OCI-M2 (cell line): Measurements from ENCODE around the gene RAB3B.
"Not testable (repeated sequence)": the region's sequence is repeated elsewhere in the genome, so short reads cannot be mapped to it uniquely, and the experiment has no call there.

Source experiments
- DNase-seq: peaks from one replicate; lab custom pipeline; 2025; ENCODE audit not compliant: unreplicated experiment; lab: John Stamatoyannopoulos, UW

Gene RAB3B

DNA sequence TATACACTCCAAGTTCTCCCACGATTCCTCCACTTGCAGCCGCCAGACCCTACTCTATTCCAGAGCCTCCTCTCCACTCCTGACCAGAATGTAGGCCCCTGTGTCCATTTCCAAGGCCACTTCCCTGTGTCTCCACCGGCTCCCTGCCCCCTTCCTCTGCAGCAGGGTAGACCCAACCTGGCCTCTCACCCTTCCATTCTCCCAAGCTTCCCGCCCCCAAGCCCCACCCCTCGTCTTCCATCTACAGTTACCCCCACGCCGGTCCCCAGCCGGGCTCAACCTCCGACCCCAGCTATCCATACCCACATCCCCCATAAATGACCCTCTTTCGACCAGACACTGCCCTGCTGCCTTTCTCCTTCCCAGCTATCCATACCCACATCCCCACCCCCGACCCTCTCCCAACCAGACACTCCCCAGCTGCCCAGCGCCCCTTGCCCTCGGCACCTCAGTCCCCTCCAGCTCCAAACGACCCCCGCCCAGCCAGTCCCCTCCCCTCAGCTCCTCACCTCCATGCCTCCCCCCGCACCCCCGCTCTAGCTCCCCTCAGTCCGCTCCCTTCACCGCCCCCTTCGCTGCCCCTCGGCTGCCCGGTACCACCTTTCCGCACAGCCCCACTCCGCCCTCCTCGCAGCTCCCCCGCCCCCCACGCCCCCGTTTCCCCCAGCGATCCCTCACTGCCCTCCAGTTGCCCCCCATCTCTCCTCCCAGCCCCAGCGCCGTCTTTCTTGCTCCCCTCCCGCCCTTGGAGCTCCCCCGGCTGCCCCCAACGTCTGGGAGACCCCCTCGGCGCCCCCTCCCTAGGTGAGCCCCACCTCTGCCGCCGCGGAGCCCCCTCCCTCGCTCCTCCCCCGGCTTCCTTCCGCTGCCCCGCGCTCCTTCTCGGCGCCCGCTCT lies 670 bp downstream of the RAB3B start:
- DNase-seq = no peak

- no peak for DNase-seq
These were observed 2.2 kb downstream of the RAB3B start for GRCh38 chr1:51988254-51988653.

GRCh38 chr1:51986718-51987117 lies 3.8 kb downstream of the RAB3B start:
- DNase-seq = no peak

- DNase-seq = no peak
These were observed 8.3 kb downstream of the RAB3B start for GRCh38 chr1:51982161-51982560.

DNA sequence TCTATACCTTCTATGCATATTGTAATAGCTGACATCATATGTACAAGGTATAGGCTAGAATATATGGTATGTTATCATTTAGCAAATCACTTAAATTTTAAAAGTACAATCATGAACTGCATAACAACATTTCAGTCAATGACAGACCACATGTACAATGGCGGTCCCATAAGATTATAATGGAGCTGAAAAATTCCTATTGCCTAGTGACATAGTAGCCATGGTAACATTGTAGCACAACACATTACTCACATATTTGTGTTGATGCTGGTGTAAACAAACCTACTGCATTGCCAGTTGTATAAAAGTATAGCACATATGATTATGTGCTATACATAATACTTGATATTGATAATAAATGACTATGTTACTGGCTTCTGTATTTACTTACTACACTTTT lies 8.9 kb downstream of the RAB3B start:
- no peak for DNase-seq

DNA sequence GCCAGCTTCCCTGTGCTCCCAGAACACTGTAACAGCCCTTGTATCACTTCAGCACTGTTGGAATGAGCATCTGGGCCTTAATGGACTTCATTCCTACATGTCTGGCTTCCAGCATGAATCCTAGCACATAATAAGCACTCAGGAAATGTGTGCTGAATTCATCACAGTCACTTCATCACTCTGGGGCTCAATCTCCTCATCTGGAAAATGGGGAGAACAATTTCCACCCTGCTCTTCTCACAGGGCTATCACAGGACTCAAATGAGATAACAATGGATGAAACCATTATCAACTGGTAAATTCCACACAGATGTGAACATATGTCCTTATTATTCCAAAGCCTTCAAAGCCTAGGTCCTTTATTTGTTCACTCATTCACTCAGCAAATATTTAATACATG lies 12.4 kb downstream of the RAB3B start:
- no peak for DNase-seq

- no peak for DNase-seq
These were observed 13.5 kb downstream of the RAB3B start for GRCh38 chr1:51976846-51977602.

- DNase-seq = no peak
These were observed 16.7 kb downstream of the RAB3B start for GRCh38 chr1:51973587-51974474.

DNA sequence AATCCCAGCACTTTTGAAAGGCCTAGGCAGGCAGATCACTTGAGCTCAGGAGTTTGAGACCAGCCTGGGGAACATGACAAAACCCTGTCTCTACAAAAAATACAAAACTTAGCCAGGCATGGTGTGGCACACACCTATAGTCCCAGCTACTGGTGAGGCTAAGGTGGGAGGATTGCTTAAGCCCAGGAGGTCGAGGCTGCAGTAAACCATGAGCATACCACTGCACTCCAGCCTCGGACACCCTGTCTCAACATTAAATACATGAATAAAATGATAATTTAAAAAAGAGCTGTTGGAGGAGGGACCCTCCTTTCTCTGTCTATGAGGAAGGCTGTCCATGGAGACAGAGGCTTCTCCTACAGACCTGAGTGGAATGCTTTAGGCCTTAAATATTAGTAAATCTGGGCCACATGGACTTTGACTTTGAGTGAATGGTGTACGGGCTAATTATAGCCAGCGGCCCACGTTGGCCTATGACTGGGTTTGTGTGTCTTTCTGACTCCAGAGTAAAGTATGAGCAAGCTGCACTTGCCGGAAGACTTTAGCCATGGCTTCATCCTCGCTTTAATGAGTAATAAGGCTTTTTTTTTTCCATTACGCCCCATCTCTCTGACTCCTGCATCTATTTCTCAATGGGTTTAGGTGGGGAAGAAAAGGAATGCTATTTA lies 21.3 kb downstream of the RAB3B start:
- no peak for DNase-seq

DNA sequence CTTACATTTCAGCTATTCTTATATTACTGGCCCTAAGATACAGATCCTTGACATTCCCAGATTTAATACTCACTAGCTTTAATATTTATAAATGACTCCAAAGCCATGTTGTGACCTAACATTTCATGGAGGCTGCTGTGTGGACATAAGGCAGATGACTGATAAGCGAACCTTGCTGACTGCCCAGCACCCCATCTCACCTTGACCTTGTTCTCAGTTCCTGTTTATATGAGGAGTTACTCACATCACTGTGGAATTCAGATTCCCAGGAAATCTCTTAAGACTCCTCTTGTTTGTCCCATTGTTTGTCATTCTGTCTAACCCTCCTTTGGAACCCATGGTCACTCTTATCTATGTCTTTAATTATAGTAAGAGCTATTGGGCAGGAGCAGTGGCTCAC lies 21.9 kb downstream of the RAB3B start:
- no peak for DNase-seq

- not testable (repeated sequence) for DNase-seq
These were observed 23.2 kb downstream of the RAB3B start for GRCh38 chr1:51967213-51967791.

GRCh38 chr1:51966559-51966958 lies 23.9 kb downstream of the RAB3B start:
- DNase-seq = no peak

GRCh38 chr1:51964309-51964696 lies 26.2 kb downstream of the RAB3B start:
- DNase-seq = no peak

DNA sequence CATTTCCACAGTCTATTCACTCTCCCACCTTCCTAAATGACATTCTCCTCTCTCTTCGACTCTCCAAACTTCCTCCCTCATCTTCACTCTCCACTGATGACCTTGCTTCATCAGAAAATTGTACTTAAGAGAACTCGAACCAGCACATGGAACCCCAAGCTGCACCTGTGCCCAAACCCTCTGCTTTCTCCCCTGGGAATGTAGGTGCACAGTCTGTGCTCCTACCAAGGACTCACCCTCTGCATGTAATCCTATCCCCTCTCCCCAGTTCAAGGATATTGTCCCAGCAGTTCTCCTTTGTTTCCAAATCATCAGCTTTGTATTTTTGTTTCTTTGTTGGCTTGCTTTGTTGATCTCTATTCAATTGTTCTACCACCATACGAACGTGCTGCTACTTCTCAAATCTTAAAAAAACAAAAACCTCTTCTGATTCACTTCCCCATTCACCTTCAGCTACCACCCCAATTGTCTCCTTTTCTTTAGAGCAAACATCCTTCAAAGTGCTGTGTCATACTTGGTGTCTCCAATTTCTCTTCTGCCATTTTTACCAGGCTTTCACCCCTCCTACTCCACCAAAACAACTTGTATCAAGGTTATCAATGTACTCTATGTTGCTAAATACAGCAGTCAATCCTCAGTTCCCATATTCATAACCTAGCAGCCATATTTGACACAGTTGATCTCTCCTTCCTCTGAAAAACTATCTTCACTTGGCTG lies 26.8 kb downstream of the RAB3B start:
- no peak for DNase-seq

GRCh38 chr1:51962486-51963356 lies 27.8 kb downstream of the RAB3B start:
- no peak for DNase-seq

- no peak for DNase-seq
These were observed 28.5 kb downstream of the RAB3B start for GRCh38 chr1:51961954-51962353.

GRCh38 chr1:51961231-51961630 lies 29.3 kb downstream of the RAB3B start:
- no peak for DNase-seq

DNA sequence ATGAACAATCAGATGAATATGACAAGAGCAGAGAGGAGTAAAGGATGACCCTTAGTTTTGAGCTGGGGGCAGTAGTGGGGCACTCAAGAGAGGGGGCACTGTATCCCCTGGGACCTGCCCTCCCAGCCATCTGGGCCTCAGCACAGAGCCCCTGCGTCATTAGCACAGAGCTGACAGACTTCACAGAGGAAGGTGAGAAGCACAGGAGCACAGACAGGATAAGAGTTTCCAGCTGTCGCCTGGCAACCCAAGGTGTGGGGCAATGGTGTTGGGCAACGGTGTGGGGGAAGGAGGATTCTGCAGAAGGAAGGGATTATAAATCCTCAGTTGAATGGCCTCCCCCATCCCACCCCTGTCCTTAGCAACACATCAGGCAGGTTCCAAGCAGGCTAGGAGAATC lies 30.2 kb downstream of the RAB3B start:
- no peak for DNase-seq

GRCh38 chr1:51958824-51959223 lies 31.7 kb downstream of the RAB3B start:
- DNase-seq = no peak
